Vagina (tissue), 2 donors: ENCODE data around the gene LILRA2. TPM values are rescaled to one million over a fixed set of nuclear protein-coding genes. Genes with fewer than 3 reads are reported as not detected.
"Not testable (repeated sequence)": the region's sequence is repeated elsewhere in the genome, so short reads cannot be mapped to it uniquely, and the experiment has no call there.

ENCODE experiments used
- DNase-seq, 2 donors: peaks; one replicate each; pipeline ENCODE4 v3.0.0-alpha.2; 2017; ENCODE audit errors: extremely low spot score in 2 of 2
- H3K27ac ChIP-seq: fragments of 200-600 bp; sonication (generic); one replicate; pipeline ENCODE4 v1.5.1; 2019
- H3K27me3 ChIP-seq: fragments of 200-600 bp; sonication (generic); one replicate; pipeline ENCODE4 v1.5.1; 2019
- H3K36me3 ChIP-seq, 2 donors: fragments of 200-600 bp; sonication (generic); one replicate each; pipeline ENCODE4 v1.5.1; 2017 to 2019
- H3K4me1 ChIP-seq: fragments of 200-600 bp; sonication (generic); one replicate; pipeline ENCODE4 v1.5.1; 2019
- H3K4me3 ChIP-seq, 2 donors: fragments of 200-600 bp; sonication (generic); 1 replicate in 1 of 2; 2 replicates in 1 of 2; pipeline ENCODE4 v1.5.1; 2016 to 2019
- H3K9me3 ChIP-seq: fragments of 200-600 bp; sonication (generic); one replicate; pipeline ENCODE4 v1.5.1; 2019
- CTCF ChIP-seq, 3 experiments: fragments of 450-650 bp in 2 of 3; fragments of 200-600 bp in 1 of 3; sonication (generic) in 1 of 3; IDR thresholded peaks; one replicate each; pipeline ENCODE4 v1.5.1; 2017 to 2019; ENCODE audit warnings: antibody characterized with exemption in 3 of 3, mild to moderate bottlenecking in 2 of 3, moderate library complexity in 2 of 3
- POLR2A ChIP-seq, 2 donors: fragments of 450-650 bp; IDR thresholded peaks; one replicate each; pipeline ENCODE4 v1.6.1; 2017; ENCODE audit warnings: antibody characterized with exemption in 2 of 2, mild to moderate bottlenecking in 2 of 2, moderate library complexity in 2 of 2
- POLR2AphosphoS5 ChIP-seq, 2 donors: sonication (generic); formaldehyde crosslinking; IDR thresholded peaks; one replicate each; pipeline ENCODE4 v1.9.0; 2017; ENCODE audit warnings: antibody characterized with exemption in 2 of 2, mild to moderate bottlenecking in 2 of 2, low read depth in 1 of 2; ENCODE audit not compliant: insufficient read depth in 1 of 2
- intact Hi-C: fragments of 100-400 bp; cut with DNase I; formaldehyde crosslinking; loops from one replicate; pipeline ENCODE4 v1.15.1; 2023
- total RNA-seq: library from RNA; depleted of rRNA; stranded (reverse); fragments of >200 nt; gene quantifications from one replicate; pipeline ENCODE4 v1.2.3, GENCODE V29; 2016

LILRA2 gene
- total RNA-seq, 1 donor from 2014 or later = not detected

GRCh38 chr19:54561840-54562239 is 11.8 kb upstream of the LILRA2 start:
- intact Hi-C loops = no loop called here
- no peak for TF ChIP-seq POLR2AphosphoS5 (IDR thresholded peaks at IDR 0.05; ENCODE audit: insufficient read depth in 1 of 2, low read depth in 1 of 2)
- no peak for TF ChIP-seq CTCF (IDR thresholded peaks at IDR 0.05)
- no peak for TF ChIP-seq POLR2A (IDR thresholded peaks at IDR 0.05)
- H3K27ac ChIP-seq = no peak overlapping the region
- no peaks in the 10 kb centered on the region for H3K9me3 ChIP-seq
- H3K4me3 ChIP-seq = no peak overlapping the region
- DNase-seq = no peak
- H3K27me3 ChIP-seq = no peaks in the 10 kb centered on the region
- H3K36me3 ChIP-seq = no peaks in the 10 kb centered on the region
- no peaks in the 10 kb centered on the region for H3K4me1 ChIP-seq

- H3K9me3 ChIP-seq, H3K27ac ChIP-seq, H3K36me3 ChIP-seq, H3K4me3 ChIP-seq, H3K4me1 ChIP-seq, intact Hi-C loops, H3K27me3 ChIP-seq, DNase-seq: not testable (repeated sequence)
These were observed 10.4 kb upstream of the LILRA2 start for GRCh38 chr19:54563206-54563605.

- no peak overlapping the region for H3K27ac ChIP-seq
- intact Hi-C loops = no loop called here
- peak in 1 of 2 donors; percentile 55 for DNase-seq
- H3K27me3 ChIP-seq = no peaks in the 10 kb centered on the region
- no peak overlapping the region for H3K4me3 ChIP-seq
- no peaks in the 10 kb centered on the region for H3K9me3 ChIP-seq
- H3K4me1 ChIP-seq = no peaks in the 10 kb centered on the region
- TF ChIP-seq POLR2A (IDR thresholded peaks at IDR 0.05) (no peak), CTCF (IDR thresholded peaks at IDR 0.05) (no peak), POLR2AphosphoS5 (IDR thresholded peaks at IDR 0.05; ENCODE audit: insufficient read depth in 1 of 2, low read depth in 1 of 2) (no peak)
- no peaks in the 10 kb centered on the region for H3K36me3 ChIP-seq
These were observed 3.3 kb upstream of the LILRA2 start for GRCh38 chr19:54570316-54570715.

GRCh38 chr19:54571715-54572615 is 1.6 kb upstream of the LILRA2 start:
- DNase-seq = peak in 1 of 2 donors; percentile 49
- H3K27me3 ChIP-seq, H3K4me1 ChIP-seq, H3K9me3 ChIP-seq, H3K4me3 ChIP-seq, H3K27ac ChIP-seq, H3K36me3 ChIP-seq, intact Hi-C loops: not testable (repeated sequence)

GRCh38 chr19:54572696-54573311 is 786 bp upstream of the LILRA2 start:
- peak in 1 of 2 donors; percentile 74 for DNase-seq
- H3K36me3 ChIP-seq = no peaks in the 10 kb centered on the region
- no peaks in the 10 kb centered on the region for H3K4me1 ChIP-seq
- H3K4me3 ChIP-seq = no peak overlapping the region
- H3K27me3 ChIP-seq = no peaks in the 10 kb centered on the region
- intact Hi-C loops = no loop called here
- H3K27ac ChIP-seq = no peak overlapping the region
- H3K9me3 ChIP-seq = no peaks in the 10 kb centered on the region
- TF ChIP-seq POLR2A (IDR thresholded peaks at IDR 0.05) (no peak), POLR2AphosphoS5 (IDR thresholded peaks at IDR 0.05; ENCODE audit: insufficient read depth in 1 of 2, low read depth in 1 of 2) (no peak), CTCF (IDR thresholded peaks at IDR 0.05) (no peak)

GRCh38 chr19:54574051-54574450 is 461 bp downstream of the LILRA2 start:
- DNase-seq = peak; percentile 29 to 93
- Histone ChIP-seq H3K9me3 (no peaks in the 10 kb centered on the region), H3K27ac (no peak overlapping the region), H3K4me1 (no peaks in the 10 kb centered on the region), H3K27me3 (no peaks in the 10 kb centered on the region), H3K36me3 (no peaks in the 10 kb centered on the region), H3K4me3 (no peak overlapping the region)
- intact Hi-C loops = no loop called here
- TF ChIP-seq POLR2AphosphoS5 (IDR thresholded peaks at IDR 0.05; ENCODE audit: insufficient read depth in 1 of 2, low read depth in 1 of 2) (no peak), POLR2A (IDR thresholded peaks at IDR 0.05) (no peak), CTCF (IDR thresholded peaks at IDR 0.05) (no peak)
